Measurements from ENCODE around the gene KNTC1.
"Not testable (repeated sequence)": the region's sequence is repeated elsewhere in the genome, so short reads cannot be mapped to it uniquely, and the experiment has no call there.

Gene KNTC1

GRCh38 chr12:122569288-122569687 lies 42.2 kb downstream of the KNTC1 start:
- no peak for DNase-seq

GRCh38 chr12:122570006-122570405 lies 43.0 kb downstream of the KNTC1 start:
- DNase-seq = not testable (repeated sequence)

- no peak for DNase-seq
These were observed 44.8 kb downstream of the KNTC1 start for GRCh38 chr12:122571821-122572220.

- not testable (repeated sequence) for DNase-seq
These were observed 56.2 kb downstream of the KNTC1 start for GRCh38 chr12:122583294-122583693.

- no peak for DNase-seq
These were observed 57.3 kb downstream of the KNTC1 start for GRCh38 chr12:122584177-122584863.

GRCh38 chr12:122590990-122591389 lies 63.9 kb downstream of the KNTC1 start:
- DNase-seq = no peak

GRCh38 chr12:122591966-122592365 lies 64.9 kb downstream of the KNTC1 start:
- not testable (repeated sequence) for DNase-seq

GRCh38 chr12:122592543-122592942 lies 65.5 kb downstream of the KNTC1 start:
- not testable (repeated sequence) for DNase-seq

GRCh38 chr12:122593910-122594309 lies 66.9 kb downstream of the KNTC1 start:
- no peak for DNase-seq

GRCh38 chr12:122596838-122597237 lies 69.8 kb downstream of the KNTC1 start:
- DNase-seq = no peak

- DNase-seq = no peak
These were observed 75.4 kb downstream of the KNTC1 start for GRCh38 chr12:122602456-122602855.

- DNase-seq = no peak
These were observed 77.9 kb downstream of the KNTC1 start for GRCh38 chr12:122604993-122605392.

GRCh38 chr12:122609732-122610131 lies 82.7 kb downstream of the KNTC1 start:
- no peak for DNase-seq

GRCh38 chr12:122610207-122610606 lies 83.2 kb downstream of the KNTC1 start:
- no peak for DNase-seq

GRCh38 chr12:122610911-122611310 lies 83.9 kb downstream of the KNTC1 start:
- DNase-seq = peak; percentile 12 to 42

GRCh38 chr12:122614839-122615238 lies 87.8 kb downstream of the KNTC1 start:
- DNase-seq = no peak

- no peak for DNase-seq
These were observed 88.7 kb downstream of the KNTC1 start for GRCh38 chr12:122615780-122616179.

GRCh38 chr12:122635471-122635870 lies 108.4 kb downstream of the KNTC1 start:
- DNase-seq = no peak

GRCh38 chr12:122643207-122643805 lies 116.3 kb downstream of the KNTC1 start:
- DNase-seq = no peak

- no peak for DNase-seq
These were observed 119.6 kb downstream of the KNTC1 start for GRCh38 chr12:122646517-122647217.

- no peak for DNase-seq
These were observed 124.6 kb downstream of the KNTC1 start for GRCh38 chr12:122651520-122652224.

GRCh38 chr12:122653291-122653690 lies 126.2 kb downstream of the KNTC1 start:
- DNase-seq = not testable (repeated sequence)

- no peak for DNase-seq
These were observed 129.2 kb downstream of the KNTC1 start for GRCh38 chr12:122656298-122656697.
